Measurements from ENCODE around the gene MAP6. TPM values are rescaled to one million over a fixed set of nuclear protein-coding genes. Genes with fewer than 3 reads are reported as not detected.
A peak's percentile ranks its signal among the peaks of the same experiment; 100 is the strongest.

Gene MAP6
- total and polyA plus RNA-seq, 9 of the 15 experiments (the other 6 are each of a cell fraction or from before 2014, with no cell fraction given) = not detected

DNA sequence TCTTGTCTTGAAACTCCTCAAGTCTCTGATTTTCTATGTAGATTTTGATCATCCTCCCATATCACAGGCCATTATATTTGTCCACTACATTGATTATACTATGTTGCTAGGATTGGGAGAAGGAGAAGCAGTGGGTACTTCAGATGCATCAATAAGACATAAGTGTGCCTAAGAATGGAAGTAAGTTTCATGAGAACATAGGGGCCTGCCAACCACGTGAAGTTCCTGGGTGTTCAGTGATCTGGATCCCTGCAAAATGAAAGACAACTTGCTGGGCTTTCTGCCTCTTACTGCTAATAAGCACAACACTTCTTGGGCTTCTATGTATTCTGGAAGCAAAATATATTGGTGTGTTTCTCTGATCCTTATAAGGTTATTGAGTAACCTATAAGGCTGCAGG lies 89.0 kb downstream of the MAP6 start:
- intact Hi-C loops (cut with micrococcal nuclease) (no loop called here), in situ Hi-C loops (cut with MboI) (loop anchor here (5.0 kb wide), 1 partner anchor 33 kb away; no protein-coding TSS in a partner anchor)
- ATAC-seq (no peak), FAIRE-seq (no peak), DNase-seq (ENCODE audit: extremely low read depth in 1 of 4, low spot score in 3 of 4) (no peak)
- H3K79me2 ChIP-seq (ENCODE audit: control insufficient read depth, insufficient read depth, low read length) = no peaks in the 10 kb centered on the region
- no peaks in the 10 kb centered on the region for H3K9me3 ChIP-seq (replicated peaks; ENCODE audit: control insufficient read depth, insufficient read depth, low read depth, low read length)
- H3K27me3 ChIP-seq (ENCODE audit: control insufficient read depth in 2 of 2, insufficient read depth in 2 of 2, low read length in 2 of 2) = no peaks in the 10 kb centered on the region
- H3K36me3 ChIP-seq (ENCODE audit: control insufficient read depth, insufficient read depth, low read length) = no peaks in the 10 kb centered on the region
- H3K4me2 ChIP-seq (ENCODE audit: insufficient read depth, low read length) = no peak overlapping the region
- no peak overlapping the region for H3K4me3 ChIP-seq
- H3K9me1 ChIP-seq (ENCODE audit: control insufficient read depth, insufficient read depth, low read length) = no peaks in the 10 kb centered on the region
- peaks cover 20 to 31% of the 10 kb centered on the region in 2 experiments for H3K4me1 ChIP-seq (replicated peaks in 1 of 2; ENCODE audit: control insufficient read depth in 2 of 2, insufficient read depth in 2 of 2, low read length in 2 of 2)
- H3K27ac ChIP-seq (ENCODE audit: extremely low read depth, low read depth, low read length) = no peak overlapping the region
- TF ChIP-seq POLR2AphosphoS5 (IDR thresholded peaks at IDR 0.05; ENCODE audit: control insufficient read depth, insufficient read depth, low read depth, low read length) (no peak), ZNF253 (CRISPR knock-in tag; conservative IDR thresholded peaks at IDR 0.05) (no peak), ELK1 (CRISPR knock-in tag; IDR thresholded peaks at IDR 0.05) (no peak), PHF20 (IDR thresholded peaks at IDR 0.05; ENCODE audit: partially characterized antibody) (no peak)
- ChIA-PET POLR2A (interaction anchor here (0.8 to 1.6 kb wide), 2 partner anchors 16 to 48 kb away, joined by 3 read pairs; no protein-coding TSS in a partner anchor), CTCF (ENCODE audit: low intra/inter-chr PET ratio) (no interaction called here)
- H2AFZ ChIP-seq (ENCODE audit: low read depth, low read length) = peak overlapping the region; percentile 63; the same call in 1 of the 2 replicates
- H3K9ac ChIP-seq (ENCODE audit: insufficient read depth in 1 of 2, low read depth in 2 of 2, low read length in 2 of 2) = no peak overlapping the region
- BruUV-seq (replicated peaks) = no TSS peak
- 36% methylated on average over 1 of the region's 1 CpG for WGBS (ENCODE audit: insufficient coverage, low coverage, missing lambda C conversion rate)
- H4K20me1 ChIP-seq (replicated peaks; ENCODE audit: control insufficient read depth, insufficient read depth, low read length) = no peaks in the 10 kb centered on the region

DNA sequence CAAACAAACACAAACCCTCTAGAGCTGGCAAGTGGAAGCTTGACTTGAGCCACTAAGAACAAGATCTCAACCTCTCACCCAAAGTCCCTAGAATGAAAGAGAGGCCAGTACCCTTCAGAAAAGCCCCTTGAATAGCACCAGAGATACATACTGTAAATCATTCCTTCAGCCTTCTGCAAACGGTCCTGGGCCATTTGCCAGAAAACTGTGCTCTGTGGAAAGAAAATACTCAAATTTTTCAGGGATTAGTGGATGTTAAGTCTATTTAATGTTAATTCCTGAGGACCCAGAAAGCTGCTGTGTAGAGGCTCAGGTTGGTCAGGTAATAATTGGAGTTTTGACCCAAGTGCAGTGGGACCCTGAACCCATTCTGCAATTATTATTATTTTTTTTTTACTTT lies 89.9 kb downstream of the MAP6 start:
- no peaks in the 10 kb centered on the region for H3K27me3 ChIP-seq (ENCODE audit: control insufficient read depth in 2 of 2, insufficient read depth in 2 of 2, low read length in 2 of 2)
- H3K79me2 ChIP-seq (ENCODE audit: control insufficient read depth, insufficient read depth, low read length) = no peaks in the 10 kb centered on the region
- no peak overlapping the region for H2AFZ ChIP-seq (ENCODE audit: low read depth, low read length)
- ChIA-PET POLR2A (interaction anchor here (1.5 kb wide), 1 partner anchor 11 kb away, joined by 5 read pairs; no protein-coding TSS in a partner anchor), CTCF (ENCODE audit: low intra/inter-chr PET ratio) (interaction anchor here (0.6 kb wide), 1 partner anchor 118 kb away, joined by 3 read pairs; no protein-coding TSS in a partner anchor)
- H3K36me3 ChIP-seq (ENCODE audit: control insufficient read depth, insufficient read depth, low read length) = no peaks in the 10 kb centered on the region
- TF ChIP-seq ZNF165 (CRISPR knock-in tag; IDR thresholded peaks at IDR 0.05; ENCODE audit: borderline replicate concordance) (no peak), CEBPG (CRISPR knock-in tag; IDR thresholded peaks at IDR 0.05) (no peak), CEBPG (tag; conservative IDR thresholded peaks at IDR 0.05 in 1 of 2, IDR thresholded peaks at IDR 0.05 in 1 of 2) (no peak), WHSC1 (IDR thresholded peaks at IDR 0.05; ENCODE audit: low read length) (no peak), SREBF2 (CRISPR knock-in tag; IDR thresholded peaks at IDR 0.05) (no peak), ZC3H8 (IDR thresholded peaks at IDR 0.05) (no peak), EP300 (IDR thresholded peaks at IDR 0.05; ENCODE audit: low read length) (no peak)
- H3K4me3 ChIP-seq = no peak overlapping the region
- WGBS (ENCODE audit: insufficient coverage, low coverage, missing lambda C conversion rate) = 12% methylated on average over 1 of the region's 1 CpG
- peaks cover 15 to 24% of the 10 kb centered on the region in 2 experiments for H3K4me1 ChIP-seq (replicated peaks in 1 of 2; ENCODE audit: control insufficient read depth in 2 of 2, insufficient read depth in 2 of 2, low read length in 2 of 2)
- H3K9me1 ChIP-seq (ENCODE audit: control insufficient read depth, insufficient read depth, low read length) = no peaks in the 10 kb centered on the region
- H3K27ac ChIP-seq (ENCODE audit: extremely low read depth, low read depth, low read length) = no peak overlapping the region
- FAIRE-seq = no peak
- DNase-seq (ENCODE audit: extremely low read depth in 1 of 4, low spot score in 3 of 4) = no peak
- no peak for ATAC-seq
- H4K20me1 ChIP-seq (replicated peaks; ENCODE audit: control insufficient read depth, insufficient read depth, low read length) = no peaks in the 10 kb centered on the region
- intact Hi-C loops (cut with micrococcal nuclease) (no loop called here), in situ Hi-C loops (cut with MboI) (no loop called here)
- H3K9ac ChIP-seq (ENCODE audit: insufficient read depth in 1 of 2, low read depth in 2 of 2, low read length in 2 of 2) = no peak overlapping the region
- BruUV-seq (replicated peaks) = no TSS peak
- no peaks in the 10 kb centered on the region for H3K9me3 ChIP-seq (replicated peaks; ENCODE audit: control insufficient read depth, insufficient read depth, low read depth, low read length)
- no peak overlapping the region for H3K4me2 ChIP-seq (ENCODE audit: insufficient read depth, low read length)

Measured in K562 (cell line).